Mesendoderm (in vitro differentiated cells): ENCODE data around the gene KCNT1.

Experiments
- DNase-seq: peaks from one replicate; pipeline ENCODE4 v3.0.0; 2013
- H2AK5ac ChIP-seq: 2 replicates; pipeline ENCODE4 v1.6.1; 2013; ENCODE audit warnings: low read length, inconsistent platforms
- H2BK120ac ChIP-seq: 2 replicates; pipeline ENCODE4 v1.6.1; 2013; ENCODE audit warnings: low read depth, mild to moderate bottlenecking, low read length, moderate library complexity, mixed read lengths
- H2BK15ac ChIP-seq: replicated peaks from 2 replicates; pipeline ENCODE4 v1.6.1; 2013; ENCODE audit warnings: low read depth, mild to moderate bottlenecking, moderate library complexity
- H2BK5ac ChIP-seq: 2 replicates; pipeline ENCODE4 v1.6.1; 2013; ENCODE audit warnings: low read length, inconsistent platforms
- H3K18ac ChIP-seq: 2 replicates; pipeline ENCODE4 v1.6.1; 2013; ENCODE audit warnings: mild to moderate bottlenecking, low read length, mixed read lengths
- H3K23ac ChIP-seq: one replicate; pipeline ENCODE4 v1.6.1; 2013; ENCODE audit warnings: low read length
- H3K27ac ChIP-seq: 2 replicates; pipeline ENCODE4 v1.5.1; 2013; ENCODE audit warnings: low read depth, mild to moderate bottlenecking, inconsistent platforms, low read length, moderate library complexity
- H3K27me3 ChIP-seq: 2 replicates; pipeline ENCODE4 v1.6.1; 2013; ENCODE audit warnings: low read length, control low read depth, mild to moderate bottlenecking, inconsistent platforms; ENCODE audit not compliant: insufficient read depth, poor library complexity
- H3K36me3 ChIP-seq: 2 replicates; pipeline ENCODE4 v1.6.1; 2013; ENCODE audit warnings: low read length, inconsistent platforms; ENCODE audit not compliant: control insufficient read depth, insufficient read depth
- H3K4ac ChIP-seq: one replicate; pipeline ENCODE4 v1.6.1; 2013; ENCODE audit warnings: low read depth, mild to moderate bottlenecking, low read length, moderate library complexity
- H3K4me1 ChIP-seq: 2 replicates; pipeline ENCODE4 v1.6.1; 2013; ENCODE audit warnings: low read depth, low read length, inconsistent platforms; ENCODE audit not compliant: control insufficient read depth
- H3K4me2 ChIP-seq: 2 replicates; pipeline ENCODE4 v1.6.1; 2013; ENCODE audit warnings: low read length
- H3K4me3 ChIP-seq: 2 replicates; pipeline ENCODE4 v1.5.1; 2013; ENCODE audit warnings: mild to moderate bottlenecking, low read length
- H3K56ac ChIP-seq: one replicate; pipeline ENCODE4 v1.6.1; 2013; ENCODE audit warnings: low read length
- H3K79me1 ChIP-seq: 2 replicates; pipeline ENCODE4 v1.6.1; 2013; ENCODE audit warnings: low read length, inconsistent platforms
- H3K79me2 ChIP-seq: 2 replicates; pipeline ENCODE4 v1.6.1; 2013; ENCODE audit warnings: mild to moderate bottlenecking, low read length; ENCODE audit not compliant: control insufficient read depth, insufficient read depth
- H3K9ac ChIP-seq: 2 replicates; pipeline ENCODE4 v1.6.1; 2013; ENCODE audit warnings: low read length, inconsistent platforms
- H4K5ac ChIP-seq: one replicate; pipeline ENCODE4 v1.6.1; 2013; ENCODE audit warnings: low read length
- H4K8ac ChIP-seq: one replicate; pipeline ENCODE4 v1.6.1; 2013; ENCODE audit warnings: low read depth, mild to moderate bottlenecking, control low read depth, low read length, moderate library complexity
- WGBS: extraction: QIAGEN DNeasy Blood & Tissue Kit; methylation state at CpG from one replicate; pipeline ENCODE4 v1.1.7; 2013; ENCODE audit warnings: low lambda C conversion rate, missing lambda C conversion rate; ENCODE audit not compliant: insufficient coverage; ENCODE audit errors: extremely low coverage; 5-methylcytosine and 5-hydroxymethylcytosine counted together

KCNT1 gene

GRCh38 chr9:135805422-135806022 lies 103.5 kb downstream of the KCNT1 start:
- Histone ChIP-seq H3K79me2 (no peaks in the 10 kb centered on the region), H3K18ac (no peak overlapping the region), H3K4ac (no peak overlapping the region), H3K4me1 (no peaks in the 10 kb centered on the region), H3K36me3 (no peaks in the 10 kb centered on the region), H3K56ac (no peak overlapping the region), H3K27ac (no peak overlapping the region), H3K79me1 (no peaks in the 10 kb centered on the region), H3K27me3 (no peaks in the 10 kb centered on the region), H2BK5ac (no peak overlapping the region), H3K23ac (no peak overlapping the region), H2BK15ac (no peak overlapping the region), H4K5ac (no peak overlapping the region), H3K4me2 (no peak overlapping the region), H3K9ac (no peak overlapping the region), H3K4me3 (no peak overlapping the region), H2AK5ac (no peak overlapping the region), H2BK120ac (no peak overlapping the region), H4K8ac (no peak overlapping the region)
- WGBS = no CpG with 5 or more reads among the region's 22 CpGs
- no peak for DNase-seq

- Histone ChIP-seq H2AK5ac (no peak overlapping the region), H3K27ac (no peak overlapping the region), H3K23ac (no peak overlapping the region), H3K4me2 (no peak overlapping the region), H2BK120ac (no peak overlapping the region), H3K9ac (no peak overlapping the region), H3K56ac (no peak overlapping the region), H3K4me3 (no peak overlapping the region), H2BK5ac (no peak overlapping the region), H3K18ac (no peak overlapping the region), H3K36me3 (peaks cover 5% of the 10 kb centered on the region), H4K8ac (no peak overlapping the region), H3K27me3 (no peaks in the 10 kb centered on the region), H4K5ac (no peak overlapping the region), H3K4ac (no peak overlapping the region), H3K4me1 (no peaks in the 10 kb centered on the region), H3K79me1 (no peaks in the 10 kb centered on the region), H3K79me2 (no peaks in the 10 kb centered on the region), H2BK15ac (no peak overlapping the region)
- DNase-seq = no peak
- WGBS = no CpG with 5 or more reads among the region's 10 CpGs
These were observed 107.2 kb downstream of the KCNT1 start for GRCh38 chr9:135809166-135809565.

- no peak overlapping the region for H4K8ac ChIP-seq
- H3K56ac ChIP-seq = no peak overlapping the region
- H3K18ac ChIP-seq = no peak overlapping the region
- H3K4me1 ChIP-seq = no peaks in the 10 kb centered on the region
- no peak overlapping the region for H2BK120ac ChIP-seq
- no peak overlapping the region for H3K27ac ChIP-seq
- H3K4ac ChIP-seq = no peak overlapping the region
- no peak overlapping the region for H3K4me2 ChIP-seq
- peaks cover 9% of the 10 kb centered on the region for H3K36me3 ChIP-seq
- no CpG with 5 or more reads among the region's 23 CpGs for WGBS
- no peak overlapping the region for H2BK5ac ChIP-seq
- no peak overlapping the region for H3K23ac ChIP-seq
- no peaks in the 10 kb centered on the region for H3K27me3 ChIP-seq
- no peak overlapping the region for H3K4me3 ChIP-seq
- H2AK5ac ChIP-seq = no peak overlapping the region
- H4K5ac ChIP-seq = no peak overlapping the region
- no peaks in the 10 kb centered on the region for H3K79me1 ChIP-seq
- H3K79me2 ChIP-seq = no peaks in the 10 kb centered on the region
- H2BK15ac ChIP-seq = no peak overlapping the region
- DNase-seq = no peak
- H3K9ac ChIP-seq = no peak overlapping the region
These were observed 109.0 kb downstream of the KCNT1 start for GRCh38 chr9:135810806-135811575.

- no peak overlapping the region for H3K23ac ChIP-seq
- no peak overlapping the region for H3K4me2 ChIP-seq
- WGBS = no CpG with 5 or more reads among the region's 11 CpGs
- H3K18ac ChIP-seq = no peak overlapping the region
- H4K5ac ChIP-seq = no peak overlapping the region
- H2BK15ac ChIP-seq = no peak overlapping the region
- no peaks in the 10 kb centered on the region for H3K27me3 ChIP-seq
- no peak overlapping the region for H4K8ac ChIP-seq
- DNase-seq = no peak
- H3K4me1 ChIP-seq = no peaks in the 10 kb centered on the region
- no peak overlapping the region for H3K27ac ChIP-seq
- H3K36me3 ChIP-seq = peaks cover 11% of the 10 kb centered on the region
- no peaks in the 10 kb centered on the region for H3K79me2 ChIP-seq
- no peak overlapping the region for H3K9ac ChIP-seq
- H2BK5ac ChIP-seq = no peak overlapping the region
- no peak overlapping the region for H3K4me3 ChIP-seq
- no peak overlapping the region for H3K4ac ChIP-seq
- no peak overlapping the region for H2AK5ac ChIP-seq
- H3K56ac ChIP-seq = no peak overlapping the region
- no peak overlapping the region for H2BK120ac ChIP-seq
- no peaks in the 10 kb centered on the region for H3K79me1 ChIP-seq
These were observed 109.8 kb downstream of the KCNT1 start for GRCh38 chr9:135811801-135812200.

- no peak overlapping the region for H2BK120ac ChIP-seq
- H3K4me1 ChIP-seq = no peaks in the 10 kb centered on the region
- no peaks in the 10 kb centered on the region for H3K27me3 ChIP-seq
- H3K79me1 ChIP-seq = no peaks in the 10 kb centered on the region
- H3K4me3 ChIP-seq = no peak overlapping the region
- H3K9ac ChIP-seq = no peak overlapping the region
- whole genome bisulfite sequencing = no CpG with 5 or more reads among the region's 13 CpGs
- peaks cover 14% of the 10 kb centered on the region for H3K36me3 ChIP-seq
- no peak overlapping the region for H2BK15ac ChIP-seq
- no peak overlapping the region for H3K56ac ChIP-seq
- no peak overlapping the region for H2AK5ac ChIP-seq
- no peaks in the 10 kb centered on the region for H3K79me2 ChIP-seq
- no peak overlapping the region for H3K23ac ChIP-seq
- H3K4me2 ChIP-seq = no peak overlapping the region
- no peak overlapping the region for H2BK5ac ChIP-seq
- no peak for DNase-seq
- H4K5ac ChIP-seq = no peak overlapping the region
- no peak overlapping the region for H3K4ac ChIP-seq
- H3K27ac ChIP-seq = no peak overlapping the region
- H4K8ac ChIP-seq = no peak overlapping the region
- H3K18ac ChIP-seq = no peak overlapping the region
These were observed 111.0 kb downstream of the KCNT1 start for GRCh38 chr9:135812961-135813360.
